ENCODE data around the gene COQ9. TPM values are rescaled to one million over a fixed set of nuclear protein-coding genes. Genes with fewer than 3 reads are reported as not detected.

Gene COQ9
- total RNA-seq, 2 experiments from 2014 or later = 7.0 to 7.6 TPM

DNA sequence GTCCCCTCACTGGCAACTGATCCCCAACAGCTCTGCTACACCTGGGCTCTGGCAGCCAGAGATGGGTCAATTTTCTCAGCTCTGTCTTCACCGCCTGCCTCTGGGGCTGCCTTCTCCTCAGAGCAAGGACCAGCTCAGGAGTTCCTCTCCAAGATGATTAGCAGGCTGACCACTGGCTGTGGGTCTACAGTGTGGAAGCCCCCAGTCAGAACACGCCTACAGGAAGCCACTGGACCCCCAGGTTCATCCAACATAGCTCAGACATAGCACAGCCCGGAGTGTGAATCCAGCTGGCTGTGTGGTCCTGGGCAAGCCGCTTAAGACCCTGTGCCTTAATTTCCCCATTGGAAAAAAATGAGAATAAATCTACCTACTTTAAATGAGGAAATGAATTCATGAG is 34.1 kb downstream of the COQ9 start:
- ATAC-seq (ENCODE audit: poor library complexity) = no peak
- no peaks in the 10 kb centered on the region for H3K36me3 ChIP-seq (ENCODE audit: insufficient read depth, low read length)
- no peak overlapping the region for H3K27ac ChIP-seq (ENCODE audit: low read depth in 1 of 2, low read length in 2 of 2)
- ChIA-PET CTCF (interaction anchor here (1.3 kb wide), 1 partner anchor 19 kb away, joined by 3 read pairs; the partner anchor contains the start of gene POLR2C), POLR2A (interaction anchor here (1.0 to 1.3 kb wide), 2 partner anchors 17 to 53 kb away, joined by 3 read pairs; no protein-coding TSS in a partner anchor)
- H3K9me3 Mint-ChIP-seq = no peaks in the 10 kb centered on the region
- H3K9me3 ChIP-seq (ENCODE audit: control insufficient read depth in 1 of 2, insufficient read depth in 1 of 2, low read length in 2 of 2) = no peaks in the 10 kb centered on the region
- no peak for DNase-seq
- no peaks in the 10 kb centered on the region for H3K27me3 ChIP-seq (ENCODE audit: control insufficient read depth in 1 of 2, insufficient read depth in 2 of 2, low read length in 2 of 2)
- intact Hi-C loops (cut with DNase I, micrococcal nuclease) = no loop called here
- H3K36me3 Mint-ChIP-seq (ENCODE audit: low read depth) = no peaks in the 10 kb centered on the region
- TF ChIP-seq, protein P1, sequence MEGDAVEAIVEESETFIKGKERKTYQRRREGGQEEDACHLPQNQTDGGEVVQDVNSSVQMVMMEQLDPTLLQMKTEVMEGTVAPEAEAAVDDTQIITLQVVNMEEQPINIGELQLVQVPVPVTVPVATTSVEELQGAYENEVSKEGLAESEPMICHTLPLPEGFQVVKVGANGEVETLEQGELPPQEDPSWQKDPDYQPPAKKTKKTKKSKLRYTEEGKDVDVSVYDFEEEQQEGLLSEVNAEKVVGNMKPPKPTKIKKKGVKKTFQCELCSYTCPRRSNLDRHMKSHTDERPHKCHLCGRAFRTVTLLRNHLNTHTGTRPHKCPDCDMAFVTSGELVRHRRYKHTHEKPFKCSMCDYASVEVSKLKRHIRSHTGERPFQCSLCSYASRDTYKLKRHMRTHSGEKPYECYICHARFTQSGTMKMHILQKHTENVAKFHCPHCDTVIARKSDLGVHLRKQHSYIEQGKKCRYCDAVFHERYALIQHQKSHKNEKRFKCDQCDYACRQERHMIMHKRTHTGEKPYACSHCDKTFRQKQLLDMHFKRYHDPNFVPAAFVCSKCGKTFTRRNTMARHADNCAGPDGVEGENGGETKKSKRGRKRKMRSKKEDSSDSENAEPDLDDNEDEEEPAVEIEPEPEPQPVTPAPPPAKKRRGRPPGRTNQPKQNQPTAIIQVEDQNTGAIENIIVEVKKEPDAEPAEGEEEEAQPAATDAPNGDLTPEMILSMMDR (IDR thresholded peaks at IDR 0.05) = no peak
- H3K4me3 ChIP-seq (ENCODE audit: low read length) = no peak overlapping the region
- H3K27ac Mint-ChIP-seq = no peak overlapping the region
- no peak overlapping the region for H3K4me3 Mint-ChIP-seq
- peaks cover 23% of the 10 kb centered on the region for H3K4me1 Mint-ChIP-seq (ENCODE audit: low read depth)
- H3K27me3 Mint-ChIP-seq = no peaks in the 10 kb centered on the region
- peaks cover 29% of the 10 kb centered on the region for H3K4me1 ChIP-seq (ENCODE audit: insufficient read depth, low read length)

DNA sequence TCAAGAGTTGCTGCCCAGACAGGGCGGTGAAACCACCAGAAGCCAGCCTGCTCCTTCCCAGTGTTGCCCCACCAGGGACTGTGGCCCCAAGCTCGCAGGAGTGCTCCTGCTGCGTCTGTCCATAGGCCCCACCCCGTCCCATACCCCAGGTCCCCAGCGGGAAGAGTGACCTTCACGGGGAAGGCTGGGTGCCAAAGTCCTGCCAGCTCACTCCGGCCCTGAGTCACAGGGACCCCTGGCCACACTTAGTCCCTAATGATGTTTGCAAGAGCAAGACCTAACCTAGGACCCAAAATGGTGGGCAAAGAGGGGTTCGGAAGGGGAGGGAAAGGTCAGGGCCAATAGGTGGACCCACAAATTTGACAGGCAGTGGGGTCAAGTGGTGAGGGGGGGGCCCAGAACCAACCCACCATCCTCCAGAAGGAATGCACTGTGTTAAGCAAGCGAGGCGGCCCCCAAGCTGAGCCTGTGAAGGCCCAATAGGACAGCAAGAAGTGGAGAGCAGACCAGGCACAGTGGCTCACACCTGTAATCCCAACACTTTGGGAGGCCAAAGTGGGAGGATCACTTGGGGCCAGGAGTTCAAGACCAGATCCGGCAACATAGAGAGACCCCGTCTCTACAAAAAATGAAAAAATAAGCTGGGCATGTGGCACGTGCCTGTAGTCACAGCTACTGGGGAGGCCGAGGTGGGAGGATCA is 35.7 kb downstream of the COQ9 start:
- no peaks in the 10 kb centered on the region for H3K9me3 ChIP-seq (ENCODE audit: control insufficient read depth in 1 of 2, insufficient read depth in 1 of 2, low read length in 2 of 2)
- Mint-ChIP-seq H3K9me3 (no peaks in the 10 kb centered on the region), H3K4me3 (peak overlapping the region; percentile 66), H3K27me3 (no peaks in the 10 kb centered on the region), H3K4me1 (ENCODE audit: low read depth) (peaks cover 34% of the 10 kb centered on the region), H3K36me3 (ENCODE audit: low read depth) (no peaks in the 10 kb centered on the region), H3K27ac (no peak overlapping the region)
- H3K4me1 ChIP-seq (ENCODE audit: insufficient read depth, low read length) = peaks cover 23% of the 10 kb centered on the region
- intact Hi-C loops (cut with DNase I, micrococcal nuclease) = no loop called here
- DNase-seq (no peak), ATAC-seq (ENCODE audit: poor library complexity) (no peak)
- no peak overlapping the region for H3K27ac ChIP-seq (ENCODE audit: low read depth in 1 of 2, low read length in 2 of 2)
- ChIA-PET CTCF (interaction anchor here (1.3 kb wide), 1 partner anchor 21 kb away, joined by 4 read pairs; the partner anchor contains the start of gene POLR2C), POLR2A (interaction anchor here (1.0 kb wide), 1 partner anchor 8 kb away, joined by 3 read pairs; no protein-coding TSS in a partner anchor)
- no peak overlapping the region for H3K4me3 ChIP-seq (ENCODE audit: low read length)
- no peaks in the 10 kb centered on the region for H3K27me3 ChIP-seq (ENCODE audit: control insufficient read depth in 1 of 2, insufficient read depth in 2 of 2, low read length in 2 of 2)
- TF ChIP-seq, protein P1 (IDR thresholded peaks at IDR 0.05) = no peak
- no peaks in the 10 kb centered on the region for H3K36me3 ChIP-seq (ENCODE audit: insufficient read depth, low read length)

DNA sequence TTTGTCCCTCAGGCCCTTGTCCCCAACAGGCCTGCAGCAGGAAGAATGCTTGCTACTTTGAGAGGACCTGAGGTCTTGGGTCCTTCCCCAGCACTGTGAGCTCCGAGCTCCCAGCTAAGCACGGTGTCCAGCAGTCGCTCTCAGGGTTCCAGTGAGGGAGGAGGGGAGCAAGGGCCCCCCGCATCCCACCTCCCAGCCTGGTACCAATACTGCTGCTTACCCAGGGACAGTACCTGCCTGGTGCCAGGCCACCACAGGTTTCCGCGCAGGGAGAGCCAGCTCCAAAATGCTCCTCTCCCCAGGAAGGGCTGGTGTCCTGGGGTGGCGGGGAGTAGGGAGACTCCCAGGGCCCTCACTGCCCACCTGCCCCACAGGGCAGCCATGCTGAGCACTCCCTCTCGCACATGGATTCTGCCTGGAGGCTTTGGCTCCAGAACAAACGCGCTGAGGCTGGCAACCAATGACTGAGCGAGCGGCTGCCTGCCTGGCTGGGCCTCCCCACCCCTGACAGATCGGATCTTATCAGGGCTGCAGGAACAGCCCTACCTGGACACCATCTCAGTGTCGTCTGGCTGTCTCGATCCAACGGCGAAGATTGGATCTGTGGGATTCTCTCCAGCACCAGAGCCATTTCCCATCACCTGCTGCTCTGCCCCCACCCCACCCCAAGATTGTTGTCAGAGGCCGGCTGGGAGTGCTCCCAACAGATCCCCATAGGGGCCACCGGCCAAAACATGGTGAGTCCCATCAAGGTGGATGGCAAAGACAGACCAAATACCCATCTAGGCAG is 36.6 kb downstream of the COQ9 start:
- H3K27ac ChIP-seq (ENCODE audit: low read depth in 1 of 2, low read length in 2 of 2) = no peak overlapping the region
- H3K4me3 ChIP-seq (ENCODE audit: low read length) = no peak overlapping the region
- Mint-ChIP-seq H3K27me3 (no peaks in the 10 kb centered on the region), H3K9me3 (no peaks in the 10 kb centered on the region), H3K4me3 (peak overlapping the region; percentile 34), H3K4me1 (ENCODE audit: low read depth) (peaks cover 34% of the 10 kb centered on the region), H3K36me3 (ENCODE audit: low read depth) (no peaks in the 10 kb centered on the region), H3K27ac (no peak overlapping the region)
- ATAC-seq (ENCODE audit: poor library complexity) (no peak), DNase-seq (no peak)
- no peaks in the 10 kb centered on the region for H3K9me3 ChIP-seq (ENCODE audit: control insufficient read depth in 1 of 2, insufficient read depth in 1 of 2, low read length in 2 of 2)
- intact Hi-C loops (cut with DNase I, micrococcal nuclease) = no loop called here
- POLR2A ChIA-PET = interaction anchor here (1.0 to 6.4 kb wide), 3 partner anchors 9 to 54 kb away, joined by 3 to 49 read pairs (median 3); partner anchors contain the start of gene CCDC102A
- H3K4me1 ChIP-seq (ENCODE audit: insufficient read depth, low read length) = peaks cover 22% of the 10 kb centered on the region
- no peaks in the 10 kb centered on the region for H3K27me3 ChIP-seq (ENCODE audit: control insufficient read depth in 1 of 2, insufficient read depth in 2 of 2, low read length in 2 of 2)
- CTCF ChIA-PET = interaction anchor here (1.3 kb wide), 1 partner anchor 22 kb away, joined by 4 read pairs; the partner anchor contains the start of gene POLR2C
- no peaks in the 10 kb centered on the region for H3K36me3 ChIP-seq (ENCODE audit: insufficient read depth, low read length)
- TF ChIP-seq, protein P1 (IDR thresholded peaks at IDR 0.05) = no peak
